Measurements from ENCODE around the gene CDYL.
"Not testable (repeated sequence)": the region's sequence is repeated elsewhere in the genome, so short reads cannot be mapped to it uniquely, and the experiment has no call there.

Gene CDYL

GRCh38 chr6:4997862-4998261 lies 221.7 kb downstream of the CDYL start:
- DNase-seq (ENCODE audit: low read depth in 2 of 2) = no peak

DNA sequence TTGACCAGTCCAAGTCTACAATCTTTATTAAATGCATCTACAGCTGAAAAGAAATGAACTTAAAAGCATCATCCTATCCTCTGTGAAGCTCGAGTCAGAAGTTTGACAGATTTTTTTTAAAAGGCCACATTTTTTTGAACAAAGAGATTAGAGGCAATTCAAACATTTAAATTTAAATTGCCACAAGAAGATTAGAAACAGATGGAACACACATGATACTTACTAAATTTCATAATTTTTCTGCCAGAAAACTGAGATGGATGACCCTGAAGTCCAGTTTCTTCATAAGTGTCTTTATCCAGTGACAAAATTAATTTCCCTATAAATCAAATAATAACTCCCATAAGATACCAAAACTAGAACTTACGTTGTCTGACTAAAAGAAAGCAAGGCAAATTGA lies 223.4 kb downstream of the CDYL start:
- DNase-seq (ENCODE audit: low read depth in 2 of 2) = no peak

- peak; percentile 96 to 97 for DNase-seq (ENCODE audit: low read depth in 2 of 2)
Observed at GRCh38 chr6:5003604-5004372, 227.6 kb downstream of the CDYL start, which contains the start of gene RPP40. Gene RPP40 (minus strand): TSS chr6:5004037. CDS start chr6:5004002, 35 bp downstream.

DNA sequence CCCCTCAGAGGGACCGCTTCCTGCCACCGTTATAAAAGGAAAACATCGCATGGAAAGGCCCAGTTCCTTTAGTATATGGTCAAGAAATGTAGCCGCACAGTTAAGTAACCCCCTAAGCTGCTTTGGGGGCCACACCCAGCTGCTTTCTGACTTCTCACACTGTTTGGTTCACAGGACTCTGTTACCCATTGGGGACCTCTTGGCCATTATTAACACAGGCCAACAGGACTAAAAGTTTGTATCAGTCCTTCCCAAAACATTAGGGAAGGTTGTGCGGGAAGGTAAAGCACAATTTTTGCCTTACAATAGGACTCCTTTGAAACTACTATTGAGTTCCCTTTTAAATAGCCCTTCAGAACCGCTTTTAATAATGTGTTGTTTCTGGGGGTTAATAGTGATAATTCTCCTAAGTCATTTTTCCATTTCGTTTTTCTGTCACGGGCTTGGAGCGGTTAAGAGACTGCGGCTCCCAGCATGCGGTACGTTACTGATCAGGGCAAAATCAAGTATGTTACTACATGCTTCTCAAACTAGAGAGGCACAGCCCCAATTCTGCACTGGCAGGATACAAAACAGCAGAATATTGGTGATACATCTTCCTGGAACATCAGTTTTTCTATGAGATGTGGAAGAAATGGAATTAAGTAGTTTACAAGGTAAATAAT lies 228.3 kb downstream of the CDYL start:
- no peak for DNase-seq (ENCODE audit: low read depth in 2 of 2)

- DNase-seq (ENCODE audit: low read depth in 2 of 2) = not testable (repeated sequence)
Observed at GRCh38 chr6:5005038-5005433, 228.8 kb downstream of the CDYL start.

All from activated CD4-positive, alpha-beta T cell treated with anti-CD3 and anti-CD28 coated beads for 24 hours (primary cell).